GM23248 (cell line): ENCODE results near the gene AKT3.

Experiments
- EZH2 ChIP-seq: fragments of 200-600 bp; sonication (generic); IDR thresholded peaks from 2 replicates; pipeline ENCODE4 v1.6.1; 2018; ENCODE audit warnings: antibody characterized with exemption, mild to moderate bottlenecking; ENCODE audit not compliant: insufficient read depth, poor library complexity, severe bottlenecking
- EZH2phosphoT487 ChIP-seq: fragments of 200-600 bp; sonication (generic); IDR thresholded peaks from 2 replicates; pipeline ENCODE4 v1.6.1; 2018; ENCODE audit warnings: antibody characterized with exemption, moderate library complexity, mild to moderate bottlenecking, low read depth; ENCODE audit not compliant: insufficient read depth

GRCh38 chr1:243469497-243469896, 380.5 kb downstream of the AKT3 start:
- TF ChIP-seq EZH2 (no peak), EZH2phosphoT487 (no peak)
